ENCODE data around the gene LYPLAL1.
"Not testable (repeated sequence)": the region's sequence is repeated elsewhere in the genome, so short reads cannot be mapped to it uniquely, and the experiment has no call there.

LYPLAL1 gene

GRCh38 chr1:219184337-219184736 is 10.7 kb downstream of the LYPLAL1 start:
- no peaks in the 10 kb centered on the region for H3K9me3 Mint-ChIP-seq
- no peaks in the 10 kb centered on the region for H3K27me3 Mint-ChIP-seq
- H3K36me3 Mint-ChIP-seq = peaks cover 20% of the 10 kb centered on the region
- H3K27ac Mint-ChIP-seq = peak overlapping the region; percentile 30
- H3K4me3 Mint-ChIP-seq = peak overlapping the region; percentile 47
- H3K4me1 Mint-ChIP-seq = peaks cover 78% of the 10 kb centered on the region

- Mint-ChIP-seq H3K9me3 (no peaks in the 10 kb centered on the region), H3K27me3 (no peaks in the 10 kb centered on the region), H3K36me3 (peaks cover 20% of the 10 kb centered on the region), H3K4me1 (peaks cover 82% of the 10 kb centered on the region), H3K27ac (no peak overlapping the region), H3K4me3 (no peak overlapping the region)
Measured at GRCh38 chr1:219185486-219186117, 11.9 kb downstream of the LYPLAL1 start.

GRCh38 chr1:219188331-219188803 is 14.7 kb downstream of the LYPLAL1 start:
- H3K9me3 Mint-ChIP-seq = no peaks in the 10 kb centered on the region
- peak overlapping the region; percentile 3 for H3K4me3 Mint-ChIP-seq
- peaks cover 63% of the 10 kb centered on the region for H3K4me1 Mint-ChIP-seq
- H3K36me3 Mint-ChIP-seq = peaks cover 17% of the 10 kb centered on the region
- peak overlapping the region; percentile 71 for H3K27ac Mint-ChIP-seq
- H3K27me3 Mint-ChIP-seq = no peaks in the 10 kb centered on the region

GRCh38 chr1:219189021-219189824 is 15.5 kb downstream of the LYPLAL1 start:
- H3K27me3 Mint-ChIP-seq = no peaks in the 10 kb centered on the region
- peaks cover 19% of the 10 kb centered on the region for H3K36me3 Mint-ChIP-seq
- H3K9me3 Mint-ChIP-seq = no peaks in the 10 kb centered on the region
- peaks cover 54% of the 10 kb centered on the region for H3K4me1 Mint-ChIP-seq
- H3K4me3 Mint-ChIP-seq = peak overlapping the region; percentile 59
- H3K27ac Mint-ChIP-seq = peak overlapping the region; percentile 79

- Mint-ChIP-seq H3K27ac (peak overlapping the region; percentile 59), H3K9me3 (no peaks in the 10 kb centered on the region), H3K4me1 (peaks cover 48% of the 10 kb centered on the region), H3K36me3 (peaks cover 22% of the 10 kb centered on the region), H3K27me3 (no peaks in the 10 kb centered on the region), H3K4me3 (no peak overlapping the region)
Measured at GRCh38 chr1:219189952-219190351, 16.3 kb downstream of the LYPLAL1 start.

- H3K27me3 Mint-ChIP-seq = no peaks in the 10 kb centered on the region
- no peak overlapping the region for H3K27ac Mint-ChIP-seq
- no peaks in the 10 kb centered on the region for H3K9me3 Mint-ChIP-seq
- H3K4me1 Mint-ChIP-seq = peaks cover 44% of the 10 kb centered on the region
- no peak overlapping the region for H3K4me3 Mint-ChIP-seq
- peaks cover 23% of the 10 kb centered on the region for H3K36me3 Mint-ChIP-seq
Measured at GRCh38 chr1:219190605-219191004, 16.9 kb downstream of the LYPLAL1 start.

- H3K4me3 Mint-ChIP-seq, H3K27ac Mint-ChIP-seq, H3K27me3 Mint-ChIP-seq, H3K9me3 Mint-ChIP-seq, H3K4me1 Mint-ChIP-seq: not testable (repeated sequence)
- peaks cover 41% of the 10 kb centered on the region for H3K36me3 Mint-ChIP-seq
Measured at GRCh38 chr1:219195833-219196232, 22.2 kb downstream of the LYPLAL1 start.

GRCh38 chr1:219201656-219202055 is 28.0 kb downstream of the LYPLAL1 start:
- Mint-ChIP-seq H3K9me3 (no peaks in the 10 kb centered on the region), H3K27ac (no peak overlapping the region), H3K4me1 (peaks cover 4% of the 10 kb centered on the region), H3K4me3 (no peak overlapping the region), H3K27me3 (no peaks in the 10 kb centered on the region), H3K36me3 (peaks cover 21% of the 10 kb centered on the region)

- no peaks in the 10 kb centered on the region for H3K9me3 Mint-ChIP-seq
Measured at GRCh38 chr1:219202567-219202966, 28.9 kb downstream of the LYPLAL1 start.

GRCh38 chr1:219206350-219206749 is 32.7 kb downstream of the LYPLAL1 start:
- Mint-ChIP-seq H3K27ac (no peak overlapping the region), H3K27me3 (no peaks in the 10 kb centered on the region), H3K36me3 (peaks cover 6% of the 10 kb centered on the region), H3K9me3 (no peaks in the 10 kb centered on the region), H3K4me1 (peaks cover 4% of the 10 kb centered on the region), H3K4me3 (no peak overlapping the region)

More at GRCh38 chr1:219202567-219202966, 28.9 kb downstream of the LYPLAL1 start:
- Mint-ChIP-seq H3K4me3 (no peak overlapping the region), H3K36me3 (peaks cover 14% of the 10 kb centered on the region), H3K27me3 (no peaks in the 10 kb centered on the region), H3K27ac (no peak overlapping the region), H3K4me1 (peaks cover 4% of the 10 kb centered on the region)

GRCh38 chr1:219209578-219209977 is 35.9 kb downstream of the LYPLAL1 start:
- Mint-ChIP-seq H3K27ac (no peak overlapping the region), H3K27me3 (no peaks in the 10 kb centered on the region), H3K9me3 (no peaks in the 10 kb centered on the region)

GRCh38 chr1:219210067-219210466 is 36.4 kb downstream of the LYPLAL1 start:
- Mint-ChIP-seq H3K9me3 (no peaks in the 10 kb centered on the region), H3K4me3 (no peak overlapping the region), H3K4me1 (no peaks in the 10 kb centered on the region), H3K27ac (no peak overlapping the region), H3K27me3 (no peaks in the 10 kb centered on the region), H3K36me3 (peaks cover 16% of the 10 kb centered on the region)

More at GRCh38 chr1:219209578-219209977, 35.9 kb downstream of the LYPLAL1 start:
- H3K4me3 Mint-ChIP-seq = no peak overlapping the region
- H3K4me1 Mint-ChIP-seq = peaks cover 2% of the 10 kb centered on the region
- peaks cover 17% of the 10 kb centered on the region for H3K36me3 Mint-ChIP-seq

- no peaks in the 10 kb centered on the region for H3K9me3 Mint-ChIP-seq
- no peaks in the 10 kb centered on the region for H3K4me1 Mint-ChIP-seq
- H3K4me3 Mint-ChIP-seq = no peak overlapping the region
- peaks cover 21% of the 10 kb centered on the region for H3K36me3 Mint-ChIP-seq
- H3K27me3 Mint-ChIP-seq = no peaks in the 10 kb centered on the region
- no peak overlapping the region for H3K27ac Mint-ChIP-seq
Measured at GRCh38 chr1:219215477-219215876, 41.8 kb downstream of the LYPLAL1 start.

GRCh38 chr1:219220945-219221344 is 47.3 kb downstream of the LYPLAL1 start:
- H3K9me3 Mint-ChIP-seq = no peaks in the 10 kb centered on the region
- H3K36me3 Mint-ChIP-seq = peaks cover 15% of the 10 kb centered on the region
- no peaks in the 10 kb centered on the region for H3K27me3 Mint-ChIP-seq
- no peak overlapping the region for H3K27ac Mint-ChIP-seq
- no peak overlapping the region for H3K4me3 Mint-ChIP-seq
- H3K4me1 Mint-ChIP-seq = no peaks in the 10 kb centered on the region

GRCh38 chr1:219223496-219223895 is 49.8 kb downstream of the LYPLAL1 start:
- no peaks in the 10 kb centered on the region for H3K27me3 Mint-ChIP-seq
- H3K4me3 Mint-ChIP-seq = no peak overlapping the region
- peaks cover 14% of the 10 kb centered on the region for H3K36me3 Mint-ChIP-seq
- no peaks in the 10 kb centered on the region for H3K4me1 Mint-ChIP-seq
- H3K9me3 Mint-ChIP-seq = no peaks in the 10 kb centered on the region
- no peak overlapping the region for H3K27ac Mint-ChIP-seq

GRCh38 chr1:219226196-219226595 is 52.5 kb downstream of the LYPLAL1 start:
- peaks cover 19% of the 10 kb centered on the region for H3K36me3 Mint-ChIP-seq
- H3K4me3 Mint-ChIP-seq = no peak overlapping the region
- H3K9me3 Mint-ChIP-seq = no peaks in the 10 kb centered on the region
- H3K27ac Mint-ChIP-seq = no peak overlapping the region
- no peaks in the 10 kb centered on the region for H3K27me3 Mint-ChIP-seq
- no peaks in the 10 kb centered on the region for H3K4me1 Mint-ChIP-seq
